ENCODE measurements around the gene MKRN2.

DNA sequence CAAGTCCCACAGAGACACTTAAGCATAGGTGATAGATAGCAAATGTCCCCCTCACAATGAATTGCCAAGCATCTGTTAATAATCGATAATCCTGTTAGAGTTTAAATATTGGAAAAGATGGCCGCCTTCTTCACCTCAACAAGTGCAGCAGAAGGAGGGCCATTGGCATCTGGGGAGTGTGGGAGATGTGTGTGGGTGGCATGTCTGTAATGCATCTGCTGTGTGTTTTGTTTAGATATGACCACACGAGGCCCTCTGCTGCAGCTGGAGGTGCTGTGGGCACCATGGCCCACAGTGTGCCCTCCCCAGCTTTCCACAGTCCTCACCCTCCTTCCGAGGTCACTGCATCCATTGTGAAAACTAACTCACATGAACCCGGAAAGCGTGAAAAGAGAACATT lies 12.9 kb downstream of the MKRN2 start:
- TF ChIP-seq, protein P1, sequence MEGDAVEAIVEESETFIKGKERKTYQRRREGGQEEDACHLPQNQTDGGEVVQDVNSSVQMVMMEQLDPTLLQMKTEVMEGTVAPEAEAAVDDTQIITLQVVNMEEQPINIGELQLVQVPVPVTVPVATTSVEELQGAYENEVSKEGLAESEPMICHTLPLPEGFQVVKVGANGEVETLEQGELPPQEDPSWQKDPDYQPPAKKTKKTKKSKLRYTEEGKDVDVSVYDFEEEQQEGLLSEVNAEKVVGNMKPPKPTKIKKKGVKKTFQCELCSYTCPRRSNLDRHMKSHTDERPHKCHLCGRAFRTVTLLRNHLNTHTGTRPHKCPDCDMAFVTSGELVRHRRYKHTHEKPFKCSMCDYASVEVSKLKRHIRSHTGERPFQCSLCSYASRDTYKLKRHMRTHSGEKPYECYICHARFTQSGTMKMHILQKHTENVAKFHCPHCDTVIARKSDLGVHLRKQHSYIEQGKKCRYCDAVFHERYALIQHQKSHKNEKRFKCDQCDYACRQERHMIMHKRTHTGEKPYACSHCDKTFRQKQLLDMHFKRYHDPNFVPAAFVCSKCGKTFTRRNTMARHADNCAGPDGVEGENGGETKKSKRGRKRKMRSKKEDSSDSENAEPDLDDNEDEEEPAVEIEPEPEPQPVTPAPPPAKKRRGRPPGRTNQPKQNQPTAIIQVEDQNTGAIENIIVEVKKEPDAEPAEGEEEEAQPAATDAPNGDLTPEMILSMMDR (IDR thresholded peaks at IDR 0.05) = no peak
- TF ChIP-seq POLR2A (IDR thresholded peaks at IDR 0.05) = no peak

All from uterus (tissue), 2 donors.